HUES48 (cell line): ENCODE data around the gene TSHB.
"Not testable (repeated sequence)": the region's sequence is repeated elsewhere in the genome, so short reads cannot be mapped to it uniquely, and the experiment has no call there.

Experiments used
- H3K27ac ChIP-seq: one replicate; pipeline ENCODE4 v1.7.0; 2013; ENCODE audit warnings: low read depth, low read length, inconsistent platforms
- H3K27me3 ChIP-seq: 2 replicates; pipeline ENCODE4 v1.6.1; 2013; ENCODE audit warnings: mild to moderate bottlenecking, low read length; ENCODE audit not compliant: control insufficient read depth, insufficient read depth
- H3K36me3 ChIP-seq: 2 replicates; pipeline ENCODE4 v1.6.1; 2013; ENCODE audit warnings: low read length; ENCODE audit not compliant: control insufficient read depth, insufficient read depth
- H3K4me1 ChIP-seq: 2 replicates; pipeline ENCODE4 v1.6.1; 2013; ENCODE audit warnings: mild to moderate bottlenecking, low read length; ENCODE audit not compliant: control insufficient read depth, insufficient read depth
- H3K4me3 ChIP-seq: 2 replicates; pipeline ENCODE4 v1.5.1; 2013; ENCODE audit warnings: mild to moderate bottlenecking, low read depth, low read length
- H3K9ac ChIP-seq: 2 replicates; pipeline ENCODE4 v1.6.1; 2013; ENCODE audit warnings: mild to moderate bottlenecking, low read depth, low read length, moderate library complexity
- H3K9me3 ChIP-seq: 2 replicates; pipeline ENCODE4 v1.6.1; 2013; ENCODE audit warnings: low read length; ENCODE audit not compliant: control insufficient read depth, insufficient read depth

The TSHB gene

GRCh38 chr1:115029526-115029925, at the start of gene TSHB:
TSS of gene TSHB (plus strand) at chr1:115029826. CDS start at chr1:115033363, 3,537 bp downstream.
- Histone ChIP-seq H3K27me3 (no peaks in the 10 kb centered on the region), H3K27ac (no peak within 1 kb of the TSS), H3K9ac (no peak within 1 kb of the TSS), H3K4me1 (peaks cover 8% of the 10 kb centered on the region; the same call in 1 of the 2 replicates), H3K4me3 (no peak within 1 kb of the TSS), H3K9me3 (no peaks in the 10 kb centered on the region), H3K36me3 (no peaks in the 10 kb centered on the region)

DNA sequence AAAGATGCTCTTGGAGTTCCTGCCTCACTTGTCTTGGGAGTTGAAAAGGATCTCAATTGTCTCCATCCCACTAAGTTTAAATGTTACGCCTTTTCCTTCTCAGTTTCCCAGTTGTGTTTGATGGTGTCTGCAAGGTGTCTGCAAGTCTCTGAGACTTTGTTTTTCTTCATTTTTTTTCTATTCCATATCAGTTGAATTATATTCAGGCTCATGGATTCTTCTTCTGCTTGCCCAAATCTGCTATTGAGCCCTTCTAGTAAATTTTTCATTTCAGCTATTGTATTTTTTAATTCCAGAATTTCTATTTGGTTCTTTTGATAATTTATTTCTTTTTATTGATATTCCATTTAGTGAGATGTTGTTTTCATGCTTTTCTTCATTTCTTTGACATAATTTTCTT, 47.4 kb upstream of the TSHB start:
- no peaks in the 10 kb centered on the region for H3K9me3 ChIP-seq
- H3K9ac ChIP-seq, result no peak overlapping the region
- H3K27ac ChIP-seq, result no peak overlapping the region
- no peaks in the 10 kb centered on the region for H3K27me3 ChIP-seq
- H3K36me3 ChIP-seq, result no peaks in the 10 kb centered on the region
- no peak overlapping the region for H3K4me3 ChIP-seq
- no peaks in the 10 kb centered on the region for H3K4me1 ChIP-seq

DNA sequence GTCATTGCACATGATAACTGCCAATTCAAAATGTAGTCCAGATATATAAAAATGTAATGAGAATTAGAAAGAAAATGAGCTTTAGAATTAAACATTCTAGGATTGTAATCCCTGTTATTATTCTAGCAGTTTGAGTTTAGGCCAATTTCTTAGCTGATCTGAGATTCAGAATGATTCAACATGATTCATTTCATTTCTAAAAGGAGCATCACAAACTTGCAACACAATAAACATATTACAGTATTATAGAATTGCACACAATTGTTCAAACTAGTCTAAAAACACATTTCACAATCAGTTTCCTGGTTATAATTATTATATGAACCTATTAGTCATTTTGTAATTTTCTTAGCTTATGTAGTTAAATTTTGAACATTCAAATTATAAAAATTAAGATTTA, 43.3 kb upstream of the TSHB start:
- Histone ChIP-seq H3K27ac (no peak overlapping the region), H3K36me3 (no peaks in the 10 kb centered on the region), H3K9me3 (no peaks in the 10 kb centered on the region; the same call in 1 of the 2 replicates), H3K4me1 (no peaks in the 10 kb centered on the region), H3K9ac (no peak overlapping the region), H3K27me3 (no peaks in the 10 kb centered on the region), H3K4me3 (no peak overlapping the region)

DNA sequence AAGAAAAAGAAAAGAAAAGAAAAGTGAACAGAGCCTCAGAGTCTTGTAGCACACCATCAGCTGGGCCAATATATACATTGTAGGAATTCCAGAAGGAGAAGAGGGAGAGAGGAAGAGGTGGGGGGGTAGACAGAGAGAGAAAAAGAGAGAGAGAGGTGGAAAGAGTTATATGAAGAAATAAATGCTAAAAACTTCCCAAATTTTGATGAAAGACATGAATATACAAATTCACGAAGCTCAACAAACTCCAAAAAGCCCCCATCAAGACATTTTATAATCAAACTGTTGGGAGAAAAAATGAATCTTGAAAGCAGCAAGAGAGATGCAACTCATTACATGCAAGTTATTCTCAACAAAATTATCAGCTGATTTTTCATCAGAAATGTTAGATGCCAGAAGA, 41.5 kb upstream of the TSHB start:
- no peaks in the 10 kb centered on the region for H3K4me1 ChIP-seq
- H3K4me3 ChIP-seq, result no peak overlapping the region
- H3K9me3 ChIP-seq, result no peaks in the 10 kb centered on the region; the same call in 1 of the 2 replicates
- H3K36me3 ChIP-seq, result no peaks in the 10 kb centered on the region
- H3K9ac ChIP-seq, result no peak overlapping the region
- H3K27me3 ChIP-seq, result no peaks in the 10 kb centered on the region
- H3K27ac ChIP-seq, result no peak overlapping the region

DNA sequence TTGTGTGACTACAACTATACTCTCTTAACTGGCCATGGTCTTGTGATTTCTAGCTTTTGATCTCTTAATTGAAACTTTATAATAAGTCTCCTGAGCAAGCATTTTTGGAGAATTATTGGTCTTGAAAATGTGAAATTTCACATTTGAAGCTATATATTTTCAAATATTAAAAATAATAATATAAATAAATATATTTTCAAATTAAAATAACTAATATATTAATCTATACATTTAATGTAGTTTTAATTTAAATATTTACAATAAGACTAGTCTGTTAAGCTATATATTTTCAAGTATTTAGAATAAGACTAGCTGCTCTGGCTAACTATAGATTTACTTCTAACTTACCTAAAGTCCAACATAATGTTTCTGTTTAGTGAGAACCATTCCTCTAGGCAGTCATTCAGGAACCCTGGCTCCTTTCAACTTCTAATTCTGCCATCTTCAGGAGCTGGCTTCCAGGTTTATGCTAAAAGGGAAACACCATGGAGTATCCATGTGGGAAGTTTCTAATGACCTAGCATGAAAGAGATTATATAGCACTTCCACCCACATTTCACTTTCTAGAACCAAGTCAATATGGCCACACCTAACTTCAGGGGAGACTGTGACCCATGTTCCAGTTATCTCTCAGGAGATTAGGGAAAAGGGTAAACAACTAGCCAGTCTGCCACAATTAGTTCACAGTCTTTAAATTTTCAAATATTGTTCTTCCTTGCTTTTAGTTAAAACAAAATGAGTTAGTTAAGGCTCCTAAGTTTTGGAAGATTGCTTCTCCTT, 31.9 kb upstream of the TSHB start:
- Histone ChIP-seq H3K27ac (no peak overlapping the region), H3K9me3 (no peaks in the 10 kb centered on the region), H3K9ac (no peak overlapping the region), H3K4me1 (no peaks in the 10 kb centered on the region), H3K27me3 (no peaks in the 10 kb centered on the region), H3K36me3 (no peaks in the 10 kb centered on the region), H3K4me3 (no peak overlapping the region)

- no peaks in the 10 kb centered on the region for H3K27me3 ChIP-seq
- H3K4me3 ChIP-seq, result no peak overlapping the region
- H3K36me3 ChIP-seq, result no peaks in the 10 kb centered on the region
- no peaks in the 10 kb centered on the region for H3K9me3 ChIP-seq
- H3K27ac ChIP-seq, result no peak overlapping the region
- H3K9ac ChIP-seq, result no peak overlapping the region
- H3K4me1 ChIP-seq, result no peaks in the 10 kb centered on the region
Measured at GRCh38 chr1:115006191-115006590, 23.4 kb upstream of the TSHB start.

GRCh38 chr1:115012006-115012405, 17.6 kb upstream of the TSHB start:
- Histone ChIP-seq H3K9me3 (no peaks in the 10 kb centered on the region), H3K9ac (no peak overlapping the region), H3K27me3 (no peaks in the 10 kb centered on the region), H3K36me3 (no peaks in the 10 kb centered on the region), H3K27ac (no peak overlapping the region), H3K4me3 (no peak overlapping the region), H3K4me1 (no peaks in the 10 kb centered on the region)

DNA sequence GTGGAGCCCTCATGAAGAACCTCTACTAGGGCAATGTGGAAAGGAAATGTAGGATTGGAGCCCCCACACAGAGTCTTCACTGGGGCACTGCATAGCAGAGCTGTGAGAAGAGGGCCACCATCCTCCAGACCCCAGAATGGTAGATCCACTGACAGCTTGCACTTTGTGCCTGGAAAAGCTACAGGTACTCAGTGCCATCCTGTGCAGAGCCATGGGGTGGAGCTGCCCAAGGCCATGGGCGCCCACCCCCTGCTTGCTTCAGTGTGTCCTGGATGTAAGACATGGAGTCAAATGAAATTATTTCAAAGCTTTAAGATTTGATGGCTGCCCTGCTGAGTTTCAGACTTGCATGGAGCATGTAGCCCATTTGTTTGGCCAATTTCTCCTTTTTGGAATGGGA, 17.2 kb upstream of the TSHB start:
- Histone ChIP-seq H3K4me1 (no peaks in the 10 kb centered on the region), H3K4me3 (no peak overlapping the region), H3K9me3 (no peaks in the 10 kb centered on the region), H3K27me3 (no peaks in the 10 kb centered on the region), H3K36me3 (no peaks in the 10 kb centered on the region), H3K9ac (no peak overlapping the region), H3K27ac (no peak overlapping the region)

GRCh38 chr1:115013792-115014191, 15.8 kb upstream of the TSHB start:
- Histone ChIP-seq H3K27me3 (no peaks in the 10 kb centered on the region), H3K9ac (no peak overlapping the region), H3K4me3 (no peak overlapping the region), H3K27ac (no peak overlapping the region), H3K9me3 (no peaks in the 10 kb centered on the region), H3K36me3 (no peaks in the 10 kb centered on the region), H3K4me1 (no peaks in the 10 kb centered on the region)

GRCh38 chr1:115019549-115019948, 10.1 kb upstream of the TSHB start:
- not testable (repeated sequence) for H3K9me3 ChIP-seq, H3K27ac ChIP-seq, H3K36me3 ChIP-seq, H3K9ac ChIP-seq, H3K4me3 ChIP-seq, H3K4me1 ChIP-seq, H3K27me3 ChIP-seq

DNA sequence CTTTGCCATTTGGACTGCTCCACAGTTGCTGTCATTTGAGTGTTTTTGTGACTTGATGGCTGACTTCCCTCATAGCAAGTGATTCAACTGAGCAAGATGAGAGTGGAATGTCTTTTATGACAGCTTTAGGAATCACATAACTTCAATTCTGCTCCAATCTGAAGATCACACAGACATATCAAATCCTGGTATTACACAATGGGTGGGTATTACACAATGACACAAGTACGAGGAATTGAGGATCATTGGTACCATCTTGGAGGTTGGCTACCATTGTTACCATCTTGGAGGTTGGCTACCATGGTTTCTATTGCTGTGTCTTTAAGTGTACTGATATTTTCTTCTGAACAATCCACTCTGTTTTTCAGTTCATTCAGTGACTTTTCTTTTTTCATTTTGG, 8.5 kb upstream of the TSHB start:
- H3K9me3 ChIP-seq, result peaks cover 9% of the 10 kb centered on the region
- H3K36me3 ChIP-seq, result no peaks in the 10 kb centered on the region
- no peak overlapping the region for H3K9ac ChIP-seq
- no peak overlapping the region for H3K27ac ChIP-seq
- no peaks in the 10 kb centered on the region for H3K27me3 ChIP-seq
- no peak overlapping the region for H3K4me3 ChIP-seq
- no peaks in the 10 kb centered on the region for H3K4me1 ChIP-seq
